CD4-positive, alpha-beta T cell treated with Interleukin-21 for 1 hour (primary cell): Measurements from ENCODE around the gene MARF1.
"Not testable (repeated sequence)": the region's sequence is repeated elsewhere in the genome, so short reads cannot be mapped to it uniquely, and the experiment has no call there.

Experiments used
- DNase-seq: peaks from one replicate; pipeline ENCODE4 v3.0.0-alpha.2; 2020

The MARF1 gene

GRCh38 chr16:15652293-15653001, 9.5 kb upstream of the MARF1 start:
- DNase-seq: no peak

- DNase-seq: peak; percentile 65
Measured at GRCh38 chr16:15650698-15651171, 7.8 kb upstream of the MARF1 start.

- peak; percentile 87 for DNase-seq
Measured at GRCh38 chr16:15650019-15650697, 7.2 kb upstream of the MARF1 start, which contains the start of gene NDE1. Gene NDE1 (plus strand): TSS chr16:15650245. CDS start chr16:15664779, 14,534 bp downstream.

GRCh38 chr16:15649727-15650018, 6.7 kb upstream of the MARF1 start:
- DNase-seq: no peak

- DNase-seq: not testable (repeated sequence)
Measured at GRCh38 chr16:15649311-15649710, 6.4 kb upstream of the MARF1 start.

GRCh38 chr16:15648135-15648730, 5.3 kb upstream of the MARF1 start:
- DNase-seq: no peak

- no peak for DNase-seq
Measured at GRCh38 chr16:15647294-15648014, 4.5 kb upstream of the MARF1 start.

- DNase-seq: not testable (repeated sequence)
Measured at GRCh38 chr16:15646557-15647293, 3.8 kb upstream of the MARF1 start.

GRCh38 chr16:15644962-15645465, 2.1 kb upstream of the MARF1 start:
- DNase-seq: not testable (repeated sequence)

GRCh38 chr16:15644267-15644961, 1.5 kb upstream of the MARF1 start:
- no peak for DNase-seq

- DNase-seq: no peak
Measured at GRCh38 chr16:15643946-15644250, 944 bp upstream of the MARF1 start.

- peak; percentile 86 for DNase-seq
Measured at GRCh38 chr16:15642557-15643047, 352 bp downstream of the MARF1 start.

GRCh38 chr16:15641753-15642556, 999 bp downstream of the MARF1 start:
- no peak for DNase-seq

- DNase-seq: no peak
Measured at GRCh38 chr16:15640966-15641365, 2.0 kb downstream of the MARF1 start.

GRCh38 chr16:15639061-15639568, 3.8 kb downstream of the MARF1 start:
- peak; percentile 11 for DNase-seq

- peak; percentile 56 for DNase-seq
Measured at GRCh38 chr16:15636392-15636873, 6.5 kb downstream of the MARF1 start.

- no peak for DNase-seq
Measured at GRCh38 chr16:15635926-15636325, 7.0 kb downstream of the MARF1 start.

- DNase-seq: no peak
Measured at GRCh38 chr16:15631730-15632409, 11.1 kb downstream of the MARF1 start.

GRCh38 chr16:15621889-15622288, 21.1 kb downstream of the MARF1 start:
- no peak for DNase-seq

- DNase-seq: no peak
Measured at GRCh38 chr16:15621456-15621855, 21.5 kb downstream of the MARF1 start.
